Activated CD8-positive, alpha-beta T cell treated with anti-CD3 and anti-CD28 coated beads, Interleukin-2, amount 10 ng/mL, durations not matched to agents 7 days and 5 days (primary cell): Measurements from ENCODE around the gene GOLGA5. TPM values are rescaled to one million over a fixed set of nuclear protein-coding genes. Genes with fewer than 3 reads are reported as not detected.
A peak's percentile ranks its signal among the peaks of the same experiment; 100 is the strongest.

Source experiments
- ATAC-seq: fragments of 150-1000 bp; cut with Tn5 transposase; one replicate; pipeline ENCODE4 v1.10.0; 2021; ENCODE audit warnings: moderate library complexity
- CTCF ChIA-PET: fragments of 350-600 bp; sonication (Branson Sonifier 250); formaldehyde crosslinking; loops from one replicate; lab custom pipeline; 2021; ENCODE audit warnings: antibody characterized with exemption; lab: Charles Lee
- POLR2A ChIA-PET: fragments of 350-600 bp; sonication (Branson Sonifier 250); formaldehyde crosslinking; loops from one replicate; lab custom pipeline; 2021; ENCODE audit warnings: antibody characterized with exemption; lab: Charles Lee
- DNase-seq: peaks from one replicate; pipeline ENCODE4 v3.0.0-alpha.2; 2020
- H3K27ac Mint-ChIP-seq: one replicate; pipeline ENCODE4 v1.8.0; 2021; ENCODE audit warnings: mild to moderate bottlenecking, mixed read lengths
- H3K27me3 Mint-ChIP-seq: one replicate; pipeline ENCODE4 v1.8.0; 2021; ENCODE audit warnings: low read depth, mixed read lengths
- H3K36me3 Mint-ChIP-seq: one replicate; pipeline ENCODE4 v1.8.0; 2021; ENCODE audit warnings: low read depth, mixed read lengths
- H3K4me1 Mint-ChIP-seq: one replicate; pipeline ENCODE4 v1.8.0; 2021; ENCODE audit warnings: low read depth, mixed read lengths
- H3K4me3 Mint-ChIP-seq: one replicate; pipeline ENCODE4 v1.8.0; 2021; ENCODE audit warnings: mild to moderate bottlenecking, mixed read lengths
- H3K9me3 Mint-ChIP-seq: one replicate; pipeline ENCODE4 v1.8.0; 2022; ENCODE audit warnings: mixed read lengths; ENCODE audit not compliant: insufficient read depth
- total RNA-seq, 2 experiments: library from RNA; stranded (reverse); gene quantifications; one replicate each; pipeline ENCODE4 v1.2.3, GENCODE V29; 2021

The GOLGA5 gene
- total RNA-seq, 2 experiments from 2014 or later = 15.8 to 16.1 TPM

GRCh38 chr14:92780444-92781232 lies 13.5 kb upstream of the GOLGA5 start:
- DNase-seq = no peak
- Mint-ChIP-seq H3K4me1 (peaks cover 6% of the 10 kb centered on the region), H3K4me3 (no peak overlapping the region), H3K27me3 (peaks cover 8% of the 10 kb centered on the region), H3K36me3 (no peaks in the 10 kb centered on the region), H3K27ac (no peak overlapping the region), H3K9me3 (no peaks in the 10 kb centered on the region)
- ChIA-PET POLR2A (no interaction called here), CTCF (interaction anchor here (0.6 to 2.0 kb wide), 8 partner anchors 9 to 94 kb away, joined by 3 to 20 read pairs (median 4); partner anchors contain the start of gene LGMN)
- peak; percentile 40 for ATAC-seq

- Mint-ChIP-seq H3K4me3 (no peak overlapping the region), H3K36me3 (no peaks in the 10 kb centered on the region), H3K9me3 (peaks cover under 1% of the 10 kb centered on the region), H3K27me3 (peaks cover 6% of the 10 kb centered on the region), H3K4me1 (peaks cover 10% of the 10 kb centered on the region), H3K27ac (no peak overlapping the region)
- DNase-seq = no peak
- no peak for ATAC-seq
- CTCF ChIA-PET = interaction anchor here (1.5 to 2.0 kb wide), 3 partner anchors 33 to 71 kb away, joined by 4 to 20 read pairs (median 5); partner anchors contain the start of gene LGMN
- POLR2A ChIA-PET = no interaction called here
Measured at GRCh38 chr14:92781350-92781749, 12.8 kb upstream of the GOLGA5 start.

GRCh38 chr14:92783813-92784431 lies 10.2 kb upstream of the GOLGA5 start:
- DNase-seq = peak; percentile 63
- Mint-ChIP-seq H3K27ac (no peak overlapping the region), H3K9me3 (peaks cover 10% of the 10 kb centered on the region), H3K4me3 (no peak overlapping the region), H3K27me3 (peaks cover 2% of the 10 kb centered on the region), H3K36me3 (peaks cover 2% of the 10 kb centered on the region), H3K4me1 (peaks cover 11% of the 10 kb centered on the region)
- ChIA-PET CTCF (interaction anchor here (0.7 to 3.5 kb wide), 8 partner anchors 9 to 97 kb away, joined by 3 to 44 read pairs (median 4); partner anchors contain the start of gene LGMN), POLR2A (no interaction called here)
- peak; percentile 82 for ATAC-seq

DNA sequence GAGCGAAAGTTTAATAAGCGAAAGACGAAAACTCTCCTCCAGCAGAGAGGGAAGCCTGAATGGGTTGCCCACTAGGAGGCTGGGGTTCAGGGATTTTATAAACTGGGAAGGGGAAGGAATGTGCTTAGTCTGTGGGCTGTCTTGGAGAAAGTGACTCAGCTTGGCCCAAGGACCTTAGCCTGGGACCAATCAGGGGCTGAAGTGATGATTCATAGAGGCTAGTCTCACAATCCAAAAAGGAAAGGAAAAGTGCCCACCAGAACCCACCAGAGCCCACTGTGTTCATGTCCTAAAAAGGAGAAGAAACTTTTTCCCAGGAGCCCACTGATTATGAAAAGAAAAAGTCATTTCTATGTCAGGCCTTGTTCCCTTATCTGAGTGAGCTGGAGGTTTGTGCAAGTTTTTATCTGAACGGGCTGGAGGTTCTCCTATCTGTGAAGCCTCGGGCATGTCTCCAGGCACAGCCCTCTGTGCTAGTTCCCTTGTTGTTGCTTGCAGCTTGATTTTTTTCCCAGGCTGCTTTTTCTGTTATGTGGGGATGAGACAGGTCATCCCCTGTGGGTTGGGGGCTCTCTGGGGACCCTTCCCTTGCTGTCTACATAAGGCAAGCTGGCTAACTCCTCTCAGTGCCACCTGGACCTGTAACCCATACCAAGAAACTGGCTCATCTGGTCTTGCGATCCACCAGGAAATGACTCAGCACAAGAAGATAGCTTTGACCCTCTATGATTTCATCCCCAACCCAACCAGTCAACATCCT lies 8.3 kb upstream of the GOLGA5 start:
- POLR2A ChIA-PET = no interaction called here
- no peak overlapping the region for H3K27ac Mint-ChIP-seq

GRCh38 chr14:92786427-92786756 lies 7.7 kb upstream of the GOLGA5 start:
- ATAC-seq = no peak
- Mint-ChIP-seq H3K4me1 (peaks cover 5% of the 10 kb centered on the region), H3K27me3 (peaks cover 3% of the 10 kb centered on the region), H3K9me3 (peaks cover 33% of the 10 kb centered on the region), H3K4me3 (no peak overlapping the region), H3K27ac (no peak overlapping the region), H3K36me3 (peaks cover 10% of the 10 kb centered on the region)
- DNase-seq = no peak
- CTCF ChIA-PET = interaction anchor here (0.6 to 1.9 kb wide), 5 partner anchors 71 to 680 kb away, joined by 3 to 12 read pairs (median 4); partner anchors contain the start of gene ATXN3
- POLR2A ChIA-PET = no interaction called here

More for the DNA sequence above, 8.3 kb upstream of the GOLGA5 start:
- Mint-ChIP-seq H3K4me3 (no peak overlapping the region), H3K36me3 (peaks cover 10% of the 10 kb centered on the region), H3K27me3 (peaks cover 2% of the 10 kb centered on the region), H3K9me3 (peaks cover 28% of the 10 kb centered on the region), H3K4me1 (peaks cover 5% of the 10 kb centered on the region)
- ATAC-seq (no peak), DNase-seq (no peak)
- CTCF ChIA-PET = interaction anchor here (0.6 to 1.9 kb wide), 5 partner anchors 71 to 679 kb away, joined by 3 to 12 read pairs (median 4); partner anchors contain the start of gene ATXN3

- peaks cover 38% of the 10 kb centered on the region for H3K9me3 Mint-ChIP-seq
- no peak overlapping the region for H3K4me3 Mint-ChIP-seq
- ChIA-PET POLR2A (interaction anchor here (0.7 kb wide), 1 partner anchor 39 kb away, joined by 3 read pairs; no protein-coding TSS in a partner anchor), CTCF (interaction anchor here (0.8 kb wide), 1 partner anchor 69 kb away, joined by 3 read pairs; no protein-coding TSS in a partner anchor)
- no peak for DNase-seq
- H3K27me3 Mint-ChIP-seq = peaks cover 4% of the 10 kb centered on the region
- peaks cover 11% of the 10 kb centered on the region for H3K36me3 Mint-ChIP-seq
- H3K27ac Mint-ChIP-seq = no peak overlapping the region
- no peak for ATAC-seq
- peaks cover 5% of the 10 kb centered on the region for H3K4me1 Mint-ChIP-seq
Measured at GRCh38 chr14:92787554-92787953, 6.6 kb upstream of the GOLGA5 start.

DNA sequence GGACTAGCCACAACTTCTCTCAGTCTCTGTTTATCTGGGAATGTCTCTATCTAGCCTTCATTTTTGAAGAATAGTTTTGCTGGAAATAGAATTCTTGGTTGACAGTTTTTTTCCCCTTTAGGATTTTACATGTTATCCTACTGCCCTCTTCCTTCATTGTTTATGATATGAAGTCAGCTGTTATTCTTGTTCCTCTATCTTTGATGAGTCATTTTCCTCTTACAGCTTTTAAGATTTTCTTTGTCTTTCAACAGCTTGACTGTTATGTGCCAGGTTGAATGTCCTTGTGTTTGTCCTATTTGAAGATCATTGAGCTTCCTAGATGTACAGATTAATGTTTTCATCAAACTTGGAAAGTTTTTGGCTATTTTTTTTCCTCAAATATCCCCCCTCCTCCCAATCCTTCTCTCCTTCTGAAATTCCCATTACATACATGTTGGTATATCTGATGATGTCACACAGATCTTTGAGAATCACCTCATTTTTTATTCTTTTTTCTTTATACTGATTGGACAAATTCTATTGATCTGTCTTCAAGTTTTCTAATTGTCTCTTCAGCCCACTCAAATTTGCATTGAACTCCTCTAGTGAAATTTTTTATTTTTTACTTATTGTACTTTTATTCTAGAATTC lies 4.5 kb upstream of the GOLGA5 start:
- CTCF ChIA-PET = interaction anchor here (1.0 kb wide), 1 partner anchor 10 kb away, joined by 3 read pairs; no protein-coding TSS in a partner anchor
- H3K4me3 Mint-ChIP-seq = no peak overlapping the region

GRCh38 chr14:92792885-92793284 lies 1.2 kb upstream of the GOLGA5 start:
- H3K4me1 Mint-ChIP-seq = peaks cover 30% of the 10 kb centered on the region
- ChIA-PET POLR2A (no interaction called here), CTCF (interaction anchor here (0.7 kb wide), 1 partner anchor 9 kb away, joined by 3 read pairs; no protein-coding TSS in a partner anchor)
- peaks cover 25% of the 10 kb centered on the region for H3K36me3 Mint-ChIP-seq
- peaks cover 4% of the 10 kb centered on the region for H3K27me3 Mint-ChIP-seq
- DNase-seq = no peak
- ATAC-seq = no peak
- H3K27ac Mint-ChIP-seq = peak overlapping the region; percentile 91
- peak overlapping the region; percentile 23 for H3K4me3 Mint-ChIP-seq
- peaks cover 32% of the 10 kb centered on the region for H3K9me3 Mint-ChIP-seq

More for the DNA sequence above, 4.5 kb upstream of the GOLGA5 start:
- POLR2A ChIA-PET = no interaction called here
- Mint-ChIP-seq H3K4me1 (peaks cover 15% of the 10 kb centered on the region), H3K36me3 (peaks cover 16% of the 10 kb centered on the region), H3K27ac (no peak overlapping the region), H3K27me3 (peaks cover 4% of the 10 kb centered on the region), H3K9me3 (peaks cover 38% of the 10 kb centered on the region)
- ATAC-seq (no peak), DNase-seq (no peak)

DNA sequence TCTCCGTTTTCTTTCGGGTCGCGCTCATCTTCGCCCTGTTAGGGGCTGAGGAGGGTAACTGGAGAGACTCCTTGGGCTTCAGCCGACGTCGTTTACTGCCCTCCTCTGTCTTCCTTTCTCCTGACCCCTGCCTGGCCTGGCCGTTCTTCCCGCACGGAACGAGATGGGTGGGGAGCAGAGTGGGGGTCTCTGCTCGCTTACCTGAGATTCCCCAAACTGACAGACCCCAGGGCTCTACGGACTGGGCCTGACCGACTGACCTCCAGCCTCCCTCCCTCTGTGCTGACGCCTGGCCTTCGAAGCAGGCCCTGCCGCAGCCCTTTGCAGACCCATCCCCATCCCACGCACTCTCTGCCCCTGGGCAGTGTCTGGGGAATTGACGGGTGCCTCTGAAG lies 439 bp downstream of the GOLGA5 start:
- ATAC-seq (no peak), DNase-seq (no peak)
- H3K27ac Mint-ChIP-seq = peak overlapping the region; percentile 95
- H3K4me3 Mint-ChIP-seq = peak overlapping the region; percentile 96
- ChIA-PET CTCF (no interaction called here), POLR2A (no interaction called here)
- peaks cover 28% of the 10 kb centered on the region for H3K36me3 Mint-ChIP-seq
- H3K4me1 Mint-ChIP-seq = peaks cover 33% of the 10 kb centered on the region
- H3K9me3 Mint-ChIP-seq = peaks cover 23% of the 10 kb centered on the region
- H3K27me3 Mint-ChIP-seq = peaks cover 4% of the 10 kb centered on the region

DNA sequence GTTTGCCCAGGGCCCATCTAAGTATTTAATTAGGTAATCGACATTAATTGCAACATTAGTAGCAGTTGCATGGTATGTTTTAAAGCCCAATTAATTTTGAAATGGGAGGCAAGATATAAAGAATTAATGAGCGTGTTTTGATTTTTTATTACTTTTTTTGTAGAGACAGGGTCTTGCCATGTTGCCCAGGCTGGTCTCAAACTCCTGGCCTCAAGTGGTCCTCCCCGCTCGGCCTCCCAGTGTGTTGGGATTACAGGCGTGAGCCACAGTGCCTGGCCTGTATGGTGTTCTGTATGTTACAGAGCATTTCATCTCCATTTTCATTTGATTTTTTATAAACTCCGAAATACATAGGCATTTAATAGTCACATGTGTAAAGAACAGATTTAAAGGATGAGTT lies 856 bp downstream of the GOLGA5 start:
- H3K27ac Mint-ChIP-seq = peak overlapping the region; percentile 95
- ChIA-PET POLR2A (interaction anchor here (0.5 kb wide), 1 partner anchor 384 kb away, joined by 3 read pairs; no protein-coding TSS in a partner anchor), CTCF (interaction anchor here (0.6 to 1.0 kb wide), 2 partner anchors 108 to 318 kb away, joined by 3 to 4 read pairs; no protein-coding TSS in a partner anchor)
- peaks cover 37% of the 10 kb centered on the region for H3K4me1 Mint-ChIP-seq
- peaks cover 30% of the 10 kb centered on the region for H3K36me3 Mint-ChIP-seq
- peaks cover 19% of the 10 kb centered on the region for H3K9me3 Mint-ChIP-seq
- ATAC-seq (no peak), DNase-seq (no peak)
- H3K4me3 Mint-ChIP-seq = peak overlapping the region; percentile 96
- H3K27me3 Mint-ChIP-seq = peaks cover 4% of the 10 kb centered on the region
